GM10266 (cell line): ENCODE results near the gene FGF18.
"Not testable (repeated sequence)": the region's sequence is repeated elsewhere in the genome, so short reads cannot be mapped to it uniquely, and the experiment has no call there.

Experiments
- DNase-seq: peaks from one replicate; pipeline ENCODE4 v3.0.0; 2012; ENCODE audit errors: extremely low spot score
- TF ChIP-seq, protein P1 (sequence below): IDR thresholded peaks from 2 replicates; pipeline ENCODE4 v1.5.1; 2012; ENCODE audit warnings: mild to moderate bottlenecking, low read depth; ENCODE audit not compliant: control insufficient read depth, insufficient read depth; ENCODE audit errors: missing control alignments

The FGF18 gene

DNA sequence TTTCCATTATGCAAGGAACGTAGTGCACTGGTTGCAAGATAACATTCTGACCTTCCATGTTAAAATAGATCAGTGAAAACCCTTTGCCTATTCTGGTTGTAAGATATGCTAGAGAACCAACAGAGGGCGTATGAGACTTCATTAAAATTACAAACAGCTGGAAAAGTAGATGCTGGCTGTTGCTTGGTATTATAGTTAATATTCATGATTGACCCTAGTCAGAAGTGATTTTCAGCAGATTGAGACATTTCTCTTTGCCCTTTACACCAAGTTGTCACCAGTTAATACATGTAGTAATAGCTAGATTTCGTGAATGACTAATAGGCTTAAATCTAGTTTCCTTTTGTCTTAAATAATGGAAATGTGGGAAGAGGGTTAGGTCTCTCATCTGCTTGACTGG lies 13.8 kb upstream of the FGF18 start:
- TF ChIP-seq, protein P1, sequence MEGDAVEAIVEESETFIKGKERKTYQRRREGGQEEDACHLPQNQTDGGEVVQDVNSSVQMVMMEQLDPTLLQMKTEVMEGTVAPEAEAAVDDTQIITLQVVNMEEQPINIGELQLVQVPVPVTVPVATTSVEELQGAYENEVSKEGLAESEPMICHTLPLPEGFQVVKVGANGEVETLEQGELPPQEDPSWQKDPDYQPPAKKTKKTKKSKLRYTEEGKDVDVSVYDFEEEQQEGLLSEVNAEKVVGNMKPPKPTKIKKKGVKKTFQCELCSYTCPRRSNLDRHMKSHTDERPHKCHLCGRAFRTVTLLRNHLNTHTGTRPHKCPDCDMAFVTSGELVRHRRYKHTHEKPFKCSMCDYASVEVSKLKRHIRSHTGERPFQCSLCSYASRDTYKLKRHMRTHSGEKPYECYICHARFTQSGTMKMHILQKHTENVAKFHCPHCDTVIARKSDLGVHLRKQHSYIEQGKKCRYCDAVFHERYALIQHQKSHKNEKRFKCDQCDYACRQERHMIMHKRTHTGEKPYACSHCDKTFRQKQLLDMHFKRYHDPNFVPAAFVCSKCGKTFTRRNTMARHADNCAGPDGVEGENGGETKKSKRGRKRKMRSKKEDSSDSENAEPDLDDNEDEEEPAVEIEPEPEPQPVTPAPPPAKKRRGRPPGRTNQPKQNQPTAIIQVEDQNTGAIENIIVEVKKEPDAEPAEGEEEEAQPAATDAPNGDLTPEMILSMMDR: no peak
- no peak for DNase-seq

DNA sequence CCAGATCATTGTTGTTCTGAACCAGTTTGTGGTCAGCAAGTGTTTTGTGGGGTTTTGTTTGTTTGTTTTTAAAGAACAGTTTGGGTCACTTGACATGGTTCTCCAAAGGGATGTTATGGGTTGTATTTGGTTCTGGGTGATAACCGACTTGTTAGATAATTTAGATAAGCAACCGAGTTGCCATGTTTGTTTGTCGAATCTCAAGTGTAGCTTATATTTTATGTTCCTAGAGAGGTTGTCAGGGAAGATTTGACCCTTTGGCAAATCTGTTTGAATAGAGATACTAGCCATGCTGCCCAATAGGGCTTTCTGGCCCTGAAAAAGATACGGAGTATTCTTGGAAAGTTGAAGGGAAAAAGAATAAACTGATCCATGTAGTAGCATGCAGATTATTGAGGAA lies 12.2 kb upstream of the FGF18 start:
- no peak for DNase-seq
- TF ChIP-seq, protein P1: no peak

DNA sequence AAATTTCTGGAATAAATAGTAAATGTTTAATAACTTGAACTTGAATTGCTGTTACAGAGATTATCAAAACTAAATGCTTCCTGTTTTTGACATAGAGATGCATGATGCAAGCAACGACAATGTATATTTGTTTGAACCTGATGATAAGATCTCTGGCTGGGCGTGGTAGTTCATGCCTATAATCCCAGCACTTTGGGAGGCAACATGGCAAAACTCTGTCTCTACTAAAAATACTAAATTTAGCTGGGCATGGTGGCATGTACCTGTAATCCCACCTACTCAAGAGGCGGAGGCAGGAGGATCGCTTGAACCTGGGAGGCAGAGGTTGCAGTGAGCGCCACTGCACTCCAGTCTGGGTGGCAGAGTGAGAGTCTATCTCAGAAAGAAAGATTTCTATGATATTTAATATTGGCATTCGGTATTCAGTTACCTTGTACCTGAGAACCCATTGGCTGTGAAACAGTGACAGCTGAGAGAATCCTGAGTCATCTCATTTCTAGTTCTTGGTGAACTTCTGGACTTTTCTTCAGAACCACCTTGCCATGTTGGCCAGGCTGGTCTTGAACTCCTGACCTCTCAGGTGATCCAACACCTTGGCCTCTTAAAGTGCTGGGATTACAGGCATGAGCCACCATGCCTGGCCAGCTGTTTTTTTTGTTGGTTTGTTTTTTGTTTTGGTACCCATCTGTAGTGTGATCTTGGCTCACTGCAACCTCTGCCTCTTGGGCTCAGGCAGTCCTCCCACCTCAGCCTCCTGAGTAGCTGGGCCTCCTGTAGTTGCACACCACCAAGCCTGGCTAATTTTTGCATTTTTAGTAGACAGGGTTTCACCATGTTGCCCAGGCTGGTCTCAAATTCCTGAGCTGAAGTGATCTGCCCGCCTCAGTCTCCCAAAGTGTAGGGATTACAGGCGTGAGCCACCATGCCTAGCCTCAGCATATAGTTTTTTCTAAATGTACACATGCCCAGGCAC lies 10.0 kb upstream of the FGF18 start:
- TF ChIP-seq, protein P1: no peak
- no peak for DNase-seq

DNA sequence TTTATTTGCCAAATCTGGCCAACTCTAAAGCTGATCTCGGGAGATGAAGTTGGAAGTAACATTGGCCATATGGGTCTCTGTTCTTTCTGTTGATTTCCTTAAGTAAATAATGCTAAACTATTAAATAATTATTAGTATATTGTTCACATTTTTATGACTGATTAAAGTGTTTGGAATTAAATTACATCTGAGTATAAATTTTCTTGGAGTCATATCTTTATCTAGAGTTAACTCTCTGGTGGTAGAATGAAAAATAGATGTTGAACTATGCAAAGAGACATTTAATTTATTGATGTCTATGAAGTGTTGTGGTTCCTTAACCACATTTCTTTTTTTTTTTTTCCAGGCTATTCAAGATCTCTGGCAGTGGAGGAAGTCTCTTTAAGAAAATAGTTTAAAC lies 9.3 kb upstream of the FGF18 start:
- TF ChIP-seq, protein P1: no peak
- no peak for DNase-seq

DNA sequence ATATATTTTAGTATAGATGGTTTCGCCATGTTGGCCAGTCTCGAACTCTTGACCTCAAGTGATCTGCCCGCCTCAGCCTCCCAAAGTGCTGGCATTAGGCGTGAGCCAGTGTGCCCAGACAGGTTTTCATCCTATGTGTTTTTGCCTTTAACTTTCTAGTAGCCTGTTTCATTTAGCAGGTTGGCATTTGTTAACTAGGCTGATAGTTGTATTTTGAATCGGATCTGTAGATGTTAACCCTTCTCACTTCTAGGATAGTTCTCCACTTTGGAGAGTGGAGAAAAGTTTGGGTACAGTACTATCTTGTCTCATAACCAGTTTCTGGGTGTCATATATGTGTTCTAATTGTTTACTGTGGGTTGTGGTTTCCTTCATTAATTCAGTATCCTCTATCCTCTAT lies 7.3 kb upstream of the FGF18 start:
- DNase-seq: no peak
- TF ChIP-seq, protein P1: no peak

DNA sequence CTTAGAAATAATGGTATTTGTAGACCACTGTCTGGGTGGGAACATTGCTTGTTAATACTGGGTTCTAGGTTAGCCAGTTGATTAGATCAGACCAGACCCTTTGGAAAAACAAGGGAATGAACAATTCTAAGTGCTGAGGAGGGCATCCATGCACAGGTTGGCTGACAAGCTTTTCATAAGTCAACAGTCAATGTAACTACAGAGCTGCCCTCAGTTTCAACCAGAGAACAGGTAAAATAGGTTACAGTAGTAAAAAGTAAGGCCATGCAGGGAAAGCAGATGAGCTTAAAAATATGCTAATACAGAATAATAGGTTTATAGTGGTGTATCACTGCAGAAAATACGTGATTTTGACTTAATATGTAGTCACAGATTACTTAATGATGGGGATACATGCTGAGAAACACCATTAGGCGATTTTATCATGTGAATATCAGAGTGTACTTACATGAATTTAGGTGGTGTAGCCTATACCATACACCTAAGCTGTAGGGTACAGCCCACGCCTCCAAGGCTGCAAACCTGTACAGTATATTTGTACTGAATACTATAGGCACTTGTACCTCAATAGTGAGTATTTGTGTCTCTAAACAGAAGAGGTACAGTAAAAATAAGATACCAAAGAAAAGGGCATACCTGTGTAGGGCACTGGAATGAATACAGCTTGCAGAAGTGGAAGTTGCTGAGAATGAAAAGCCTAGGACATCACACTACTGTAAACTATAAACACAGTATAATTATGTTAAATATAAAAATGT lies 6.1 kb upstream of the FGF18 start:
- TF ChIP-seq, protein P1: no peak
- DNase-seq: no peak

DNA sequence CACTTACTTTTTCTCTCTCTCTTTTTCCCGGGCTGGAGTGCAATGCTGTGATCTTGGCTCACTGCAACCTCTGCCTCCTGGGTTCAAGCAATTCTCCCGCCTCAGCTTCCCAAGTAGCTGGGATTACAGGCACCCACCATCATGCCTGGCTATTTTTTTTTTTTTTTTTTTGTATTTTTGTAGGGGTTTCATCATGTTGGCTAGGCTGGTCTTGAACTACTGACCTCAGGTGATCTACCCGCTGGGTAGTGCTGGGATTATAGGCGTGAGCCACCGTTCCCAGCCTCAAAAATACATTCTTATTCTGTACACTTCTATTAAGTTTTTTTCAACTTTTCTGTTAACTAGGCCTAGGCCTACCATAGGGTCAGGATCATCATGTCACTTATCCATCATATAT lies 5.5 kb upstream of the FGF18 start:
- DNase-seq: not testable (repeated sequence)
